Measurements from ENCODE around the gene TMEM72.

TMEM72 gene

DNA sequence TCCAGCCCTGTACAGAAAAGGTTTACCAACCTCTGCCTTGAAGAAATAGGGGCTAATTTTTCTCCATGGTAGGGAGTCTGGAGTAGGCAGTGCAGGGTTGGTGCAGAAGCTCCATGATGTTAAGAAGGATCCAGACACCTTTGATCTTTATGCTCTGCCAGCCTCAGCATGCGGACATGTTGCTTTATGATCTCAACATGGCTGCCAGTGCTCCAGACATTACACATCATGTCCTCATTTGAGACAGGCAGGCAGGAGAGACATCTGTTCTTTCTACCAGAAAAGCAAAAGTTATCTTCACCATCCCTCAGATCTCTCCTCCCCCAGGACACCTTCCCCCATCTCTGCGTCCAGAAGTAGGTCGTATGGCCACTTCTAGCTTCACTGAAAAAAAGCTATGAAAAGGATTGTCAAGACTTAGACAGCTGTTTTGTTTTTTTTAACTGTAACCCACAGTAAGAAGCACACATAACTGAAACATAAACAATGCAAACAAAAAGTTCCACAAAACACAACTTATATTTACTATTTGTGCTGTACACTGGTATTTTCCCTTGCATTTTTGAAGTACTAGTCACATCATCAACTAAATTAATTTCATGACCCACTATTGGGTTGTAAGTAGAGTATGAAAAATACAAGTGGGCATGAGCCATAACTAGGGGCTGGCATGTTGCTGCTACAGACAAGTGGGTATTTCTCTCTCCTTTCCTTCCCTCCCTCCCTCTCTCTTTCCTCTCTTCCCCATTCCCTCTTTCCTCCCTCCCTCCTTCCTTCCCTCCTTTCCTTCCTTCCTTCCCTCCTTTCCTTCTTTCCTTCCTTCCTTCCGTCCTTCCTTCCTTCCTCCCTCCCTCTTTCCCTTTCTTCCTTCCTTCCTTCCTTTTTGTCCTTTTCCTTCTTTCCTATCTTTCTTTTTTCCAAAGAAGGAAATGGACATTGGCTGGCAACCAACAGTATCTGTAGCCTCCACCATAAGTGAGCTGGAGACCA lies 45.9 kb downstream of the TMEM72 start:
- DNase-seq, result no peak

DNA sequence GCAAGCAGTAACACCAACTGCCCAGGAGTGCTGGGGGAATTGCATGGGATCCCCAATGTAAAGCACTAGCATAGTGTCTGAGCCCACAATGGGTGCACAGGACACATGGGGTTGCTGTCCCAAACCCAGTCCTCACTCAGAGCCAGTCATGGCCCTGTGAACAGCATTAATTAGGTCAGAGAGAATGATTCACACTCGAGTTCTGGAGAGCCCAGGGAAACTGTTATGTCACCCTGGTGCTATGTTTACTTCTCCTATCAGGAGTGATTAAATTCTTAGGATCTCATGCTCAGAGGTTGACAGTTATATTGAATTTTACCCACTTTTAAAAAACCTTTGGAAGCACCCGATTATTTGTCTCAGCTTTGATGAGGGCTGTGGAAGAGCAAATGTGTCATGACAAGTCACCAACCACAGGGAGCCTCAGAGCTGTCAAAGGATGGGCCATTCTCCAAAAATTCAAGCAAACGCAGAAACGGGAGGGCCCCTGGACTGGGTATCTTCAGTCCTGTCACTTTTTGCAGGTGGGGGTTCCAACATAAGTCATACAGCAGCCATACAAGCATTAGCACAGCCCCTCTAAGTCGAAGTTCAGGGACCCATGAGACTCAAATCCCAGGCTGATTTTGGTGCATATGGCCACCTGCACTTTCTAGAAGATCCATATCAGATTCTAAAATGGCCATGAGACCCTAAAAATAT lies 47.2 kb downstream of the TMEM72 start:
- DNase-seq, result no peak

DNA sequence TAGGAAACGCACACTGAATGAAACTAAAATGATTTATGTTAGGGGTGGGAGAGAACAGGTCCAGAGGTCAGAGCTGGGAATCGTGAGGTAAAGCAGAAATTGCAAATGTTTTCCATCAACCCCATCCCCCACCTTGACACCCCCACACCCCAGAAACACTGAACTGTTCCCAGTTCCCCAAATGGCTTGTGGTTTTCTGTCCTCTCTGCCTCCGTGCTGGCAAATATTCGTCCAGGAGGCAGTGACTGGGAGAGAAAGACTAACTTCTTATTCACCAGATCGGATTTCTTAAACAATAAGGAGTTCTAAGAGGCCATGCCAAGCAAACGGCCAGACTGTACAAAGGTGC lies 47.7 kb downstream of the TMEM72 start:
- no peak for DNase-seq

DNA sequence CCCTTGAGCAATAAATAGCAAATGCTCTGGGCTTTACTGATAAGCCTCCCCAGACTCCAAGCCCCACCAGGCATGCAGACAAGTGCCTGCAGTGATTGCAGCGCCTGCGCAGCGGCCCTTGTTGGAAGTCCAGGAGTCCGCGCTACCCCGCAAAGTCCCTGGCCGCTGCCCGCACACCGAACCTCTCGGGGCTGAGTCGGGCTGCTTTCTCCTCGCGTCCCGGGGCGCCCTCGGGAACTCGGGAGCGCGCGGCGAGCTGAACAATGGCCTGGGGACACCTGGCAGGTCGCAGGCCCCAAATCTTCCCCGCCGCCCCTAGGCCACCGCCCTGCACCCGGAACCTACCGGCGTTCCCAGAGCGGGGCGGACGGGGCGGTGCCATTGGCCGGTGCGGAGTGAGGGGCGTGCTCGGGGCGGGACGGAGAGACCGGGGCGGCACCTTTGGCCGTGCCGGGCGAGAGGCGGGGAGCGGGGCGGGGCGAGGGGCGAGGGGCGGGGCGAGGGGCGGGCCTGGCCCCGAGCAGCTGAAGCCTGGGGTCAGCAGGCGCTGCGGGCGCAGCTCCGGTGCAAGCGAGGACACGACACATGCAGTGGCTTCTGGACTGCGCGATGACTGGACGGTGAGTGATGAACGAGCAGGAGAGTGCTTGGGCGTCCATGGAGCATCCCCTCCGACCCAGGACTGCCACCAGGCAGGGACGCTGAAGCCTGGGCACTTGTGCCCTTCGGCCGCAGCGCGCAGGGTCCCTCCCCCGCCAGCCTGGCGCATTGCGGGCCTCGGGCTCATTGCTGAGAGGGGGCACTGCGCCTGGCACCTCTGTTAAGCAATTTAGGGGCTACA lies 48.3 kb downstream of the TMEM72 start, which contains the start of gene RASSF4:
Gene RASSF4, plus strand, starts transcription at position 556 of the 841 bp plus-strand sequence. CDS start 10,401 bp downstream, outside the sequence.
- peak; percentile 93 for DNase-seq

- DNase-seq, result no peak
Measured at GRCh38 chr10:44960088-44960460, 48.9 kb downstream of the TMEM72 start.

DNA sequence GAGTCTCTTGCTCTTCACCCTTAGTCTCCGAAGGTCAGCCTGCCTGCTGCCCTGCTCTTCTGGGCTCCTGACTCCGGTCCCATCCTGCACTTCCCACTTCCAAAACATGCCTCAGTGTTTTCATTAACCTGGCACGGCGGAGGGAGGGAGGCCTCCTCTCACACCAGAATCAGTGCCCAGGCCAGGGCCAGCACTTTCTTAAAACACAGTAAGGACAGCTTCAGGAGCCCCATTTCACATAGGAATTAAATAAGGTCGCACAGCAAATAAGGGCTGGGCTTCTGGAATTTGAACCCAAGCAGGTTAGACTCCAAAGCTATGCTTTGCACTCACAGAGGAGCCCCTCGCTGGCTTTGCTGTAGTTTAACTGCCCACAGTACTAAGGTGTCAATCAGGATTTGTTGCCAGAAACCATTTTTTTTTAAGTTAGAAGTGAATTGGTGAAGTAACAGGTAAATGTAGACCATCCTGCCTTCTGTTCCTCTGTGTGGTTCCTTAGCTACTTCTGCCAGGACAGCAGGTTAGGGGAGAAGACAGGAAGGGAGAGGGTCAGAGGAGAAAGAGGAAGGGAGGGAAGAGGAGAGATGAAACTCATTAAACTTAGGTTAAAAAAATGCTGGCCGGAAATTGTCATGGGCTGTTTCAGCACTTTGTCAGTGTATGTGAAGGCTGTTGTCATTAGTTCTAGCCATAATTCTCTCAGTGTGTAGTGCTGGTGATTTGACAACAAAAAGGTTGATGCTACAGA lies 49.5 kb downstream of the TMEM72 start:
- DNase-seq, result no peak

- DNase-seq, result no peak
Measured at GRCh38 chr10:44961230-44961571, 50.1 kb downstream of the TMEM72 start.

GRCh38 chr10:44961931-44962750 lies 51.0 kb downstream of the TMEM72 start:
- no peak for DNase-seq

DNA sequence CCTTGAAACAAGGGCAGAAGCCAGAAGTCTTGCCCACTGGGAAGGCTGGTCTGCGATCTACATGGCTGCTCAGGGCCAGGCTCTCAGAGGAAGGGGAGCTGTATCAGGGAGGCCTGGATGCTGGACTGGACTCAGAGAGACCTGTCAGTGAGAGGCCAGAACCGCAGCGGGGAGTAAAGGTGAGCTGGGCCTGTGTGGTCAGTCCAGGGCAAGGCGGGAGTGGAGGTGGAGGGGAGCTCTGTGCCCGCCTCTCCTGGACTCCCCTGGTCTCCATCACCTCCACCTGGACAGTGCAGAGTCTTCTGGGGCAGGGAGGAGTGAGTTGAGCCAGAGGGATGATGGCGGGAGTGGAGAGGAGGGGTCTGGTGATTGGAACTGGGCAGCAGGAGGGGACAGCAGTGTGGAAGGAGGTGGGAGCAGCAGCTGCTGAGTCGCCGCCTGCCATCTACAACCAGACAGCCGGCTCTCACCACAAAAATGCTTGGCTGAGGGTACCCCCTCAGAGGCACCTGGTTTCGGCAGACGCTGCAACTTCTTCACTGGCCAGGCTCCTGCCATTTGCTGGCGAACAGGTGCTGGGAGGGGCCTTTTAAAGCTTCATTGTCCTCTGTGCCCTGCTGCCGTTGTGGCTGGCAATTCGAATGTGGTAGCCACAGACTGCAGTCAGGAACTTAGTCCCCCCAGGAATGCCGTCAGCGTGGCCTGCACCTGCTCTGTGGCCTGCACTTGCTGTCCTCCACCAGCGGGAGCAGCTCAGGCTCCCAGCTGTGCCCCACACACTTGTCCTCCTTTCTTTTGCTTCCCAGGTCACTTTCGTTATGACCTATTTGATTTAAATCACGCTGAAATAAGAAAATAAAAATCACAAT lies 52.0 kb downstream of the TMEM72 start:
- DNase-seq, result no peak

DNA sequence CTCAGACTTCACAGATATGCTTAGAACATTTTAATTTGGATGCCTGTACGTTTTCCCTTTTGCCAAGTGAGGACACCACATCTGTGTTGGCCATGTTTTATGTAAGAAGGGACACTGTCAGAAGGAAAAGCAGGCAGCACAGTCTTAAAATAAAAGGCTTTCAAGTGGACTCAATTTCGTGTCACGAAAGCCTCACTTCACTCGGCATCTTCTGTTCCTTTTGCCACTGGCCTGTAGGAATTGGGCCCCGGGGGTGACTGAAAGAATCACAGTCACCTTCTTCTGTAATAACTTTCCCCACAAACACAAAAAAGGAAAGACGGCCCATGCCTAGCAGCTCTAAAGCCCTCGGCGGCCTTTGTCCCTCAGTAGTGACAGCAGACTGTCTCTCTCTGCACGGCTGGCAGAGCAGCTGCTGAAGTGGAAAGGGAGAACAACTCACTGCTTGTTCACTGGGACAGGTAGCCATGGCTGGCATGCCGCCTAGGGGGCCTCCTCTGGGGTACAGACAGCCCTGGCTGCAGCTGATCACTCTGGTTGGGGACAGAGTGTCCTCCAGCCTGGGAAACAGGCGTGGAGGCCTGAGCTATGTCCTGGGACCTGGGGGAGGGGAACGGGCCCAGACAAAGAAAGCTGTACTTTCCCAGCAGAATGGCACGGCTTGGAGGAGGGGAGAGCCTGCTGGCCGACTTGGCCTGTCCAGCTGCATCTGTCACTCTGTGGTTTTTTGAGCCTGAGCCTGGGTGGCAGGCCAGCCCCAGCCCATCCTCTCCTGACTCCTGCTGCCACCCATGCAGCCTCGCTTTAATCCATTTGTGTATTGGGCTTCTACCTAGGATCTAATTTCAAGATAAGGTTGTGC lies 52.9 kb downstream of the TMEM72 start:
- DNase-seq, result no peak

DNA sequence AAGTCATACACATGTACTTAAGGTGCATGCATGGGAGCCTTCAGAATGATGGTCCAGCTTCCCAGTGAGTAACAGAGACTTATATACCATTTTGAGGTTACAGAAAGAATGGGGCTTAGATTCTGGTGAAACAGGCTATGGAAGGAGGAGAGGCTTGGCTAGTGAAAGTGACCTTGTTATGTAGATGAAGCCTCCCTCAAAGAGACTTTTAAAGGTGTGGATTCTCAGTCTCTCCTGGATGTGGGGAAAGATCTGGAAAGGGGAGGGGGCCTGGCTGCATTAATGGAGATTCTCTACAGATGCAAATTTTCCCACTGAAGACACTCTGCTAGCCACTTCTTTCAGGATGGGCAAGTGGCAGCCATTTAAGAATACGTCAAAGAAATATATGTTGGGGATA lies 54.0 kb downstream of the TMEM72 start:
- no peak for DNase-seq

DNA sequence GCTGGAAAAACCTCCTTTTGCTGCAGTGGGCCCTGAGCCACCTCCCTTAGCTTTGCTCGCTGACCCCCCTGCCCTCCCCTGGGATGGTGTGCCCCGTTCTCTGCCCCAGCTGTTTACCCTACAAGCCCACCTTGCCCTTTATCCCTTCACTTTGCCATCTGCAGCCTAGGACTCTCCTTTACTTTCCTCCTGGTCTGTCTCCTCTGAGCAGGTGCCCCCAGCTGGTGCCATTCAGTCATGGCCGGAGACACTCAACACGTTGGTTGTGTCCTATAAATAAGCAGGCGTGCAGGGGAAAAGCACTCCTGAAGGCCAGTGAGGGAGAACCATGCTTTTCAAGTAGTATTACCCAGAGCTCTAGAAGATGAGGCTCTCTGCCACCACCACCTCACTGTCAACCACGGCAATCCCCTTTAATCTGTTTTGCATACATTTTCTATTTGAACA lies 54.5 kb downstream of the TMEM72 start:
- no peak for DNase-seq

DNA sequence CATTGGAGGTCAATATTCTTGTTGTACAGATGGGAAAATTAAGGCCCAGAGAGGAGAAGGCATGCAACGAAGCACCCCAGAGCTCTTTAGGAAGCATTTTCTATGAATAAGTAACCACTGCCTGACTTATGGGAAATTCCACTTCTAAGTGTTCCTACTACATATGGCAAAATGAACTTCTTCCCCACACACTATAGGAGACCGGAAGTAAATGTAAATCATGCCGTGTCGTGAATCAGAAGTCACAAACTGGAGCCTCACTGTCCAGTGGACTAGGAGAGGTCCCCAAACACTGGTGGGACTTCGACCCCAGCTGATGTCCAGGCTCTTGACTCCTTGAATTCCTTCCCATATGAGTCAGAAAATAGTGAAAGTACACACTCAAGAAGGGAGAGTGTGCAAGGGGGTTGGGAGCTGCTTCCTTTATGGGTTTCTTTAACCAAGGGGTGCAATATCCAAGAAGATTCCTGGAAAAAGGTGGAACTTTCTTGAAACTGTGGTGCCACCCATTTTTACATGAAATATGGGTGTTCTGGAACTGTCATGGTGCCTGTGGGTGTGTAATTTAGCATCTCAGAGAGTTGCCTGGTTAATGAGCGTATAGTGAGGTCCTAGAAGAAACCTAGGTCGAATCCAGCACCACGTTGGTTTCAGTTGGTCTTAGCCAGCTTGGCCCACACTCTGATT lies 55.1 kb downstream of the TMEM72 start:
- no peak for DNase-seq

DNA sequence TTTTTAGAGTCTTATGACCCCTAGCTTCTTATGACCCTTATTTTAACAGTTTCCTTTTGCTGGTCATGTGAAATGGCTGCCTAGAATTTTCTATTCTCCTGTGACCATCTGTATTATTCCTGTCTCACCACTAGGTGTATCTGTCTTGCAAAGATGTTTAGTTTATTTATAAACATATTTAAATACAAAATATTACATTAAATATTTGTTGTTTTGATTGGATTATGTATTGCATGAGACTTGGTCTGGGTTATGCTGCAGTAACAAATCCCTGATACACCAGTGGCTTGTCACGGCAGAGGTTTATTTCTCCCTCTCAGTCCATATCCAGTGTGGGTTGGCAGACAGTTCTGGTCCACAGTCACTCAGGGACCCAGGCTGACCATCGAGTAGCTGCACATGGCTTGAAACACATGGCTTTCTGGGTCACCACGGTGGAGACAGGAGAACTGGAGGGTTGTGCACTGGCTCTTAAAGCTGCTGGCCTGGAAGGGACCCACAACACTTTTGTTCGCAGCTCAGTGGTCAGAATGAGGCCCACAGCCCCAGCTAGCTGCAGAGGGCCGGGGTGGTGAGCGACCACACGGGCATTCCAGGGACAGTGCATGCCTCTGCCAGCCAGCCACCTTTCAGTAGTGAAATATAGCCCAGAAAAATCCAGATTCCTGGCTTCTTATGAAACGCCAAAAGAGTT lies 55.8 kb downstream of the TMEM72 start:
- DNase-seq, result no peak

- DNase-seq, result no peak
Measured at GRCh38 chr10:44967616-44968015, 56.5 kb downstream of the TMEM72 start.

DNA sequence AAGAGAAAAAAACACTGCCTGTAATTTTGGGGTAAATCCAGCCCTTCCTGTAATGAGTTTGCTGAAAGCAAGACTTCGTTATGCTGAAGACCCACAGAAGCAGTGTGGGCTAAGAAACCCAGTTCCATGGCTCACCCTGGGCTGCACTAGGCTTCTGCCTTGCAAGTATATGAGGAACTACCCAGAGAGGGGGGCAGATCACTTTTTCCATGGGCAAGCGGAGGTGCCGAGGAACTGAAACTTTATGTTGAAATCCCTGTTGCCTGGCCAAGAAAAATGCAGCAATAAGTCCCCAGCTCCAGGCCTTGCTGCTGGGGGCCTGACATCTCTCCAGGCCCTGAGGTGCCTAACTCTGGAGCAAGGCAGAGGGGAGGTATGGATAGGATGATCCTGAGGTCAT lies 57.0 kb downstream of the TMEM72 start:
- DNase-seq, result peak; percentile 64

- peak; percentile 38 for DNase-seq
Measured at GRCh38 chr10:44968500-44969400, 57.6 kb downstream of the TMEM72 start.

All from hematopoietic multipotent progenitor cell treated with erythropoietin and hydrocortisone succinate and interleukin-3 and kit ligand, for 6 days (in vitro differentiated cells).